ENCODE measurements around the gene PIGB.
"Not testable (repeated sequence)": the region's sequence is repeated elsewhere in the genome, so short reads cannot be mapped to it uniquely, and the experiment has no call there.

Gene PIGB

GRCh38 chr15:55290528-55291057 lies 28.4 kb upstream of the PIGB start:
- in situ Hi-C loops (cut with MboI; ENCODE audit: low sequenced_read_pairs) = no loop called here

- in situ Hi-C loops (cut with MboI; ENCODE audit: low sequenced_read_pairs) = no loop called here
Measured at GRCh38 chr15:55297315-55297714, 21.7 kb upstream of the PIGB start.

GRCh38 chr15:55302801-55303200 lies 16.2 kb upstream of the PIGB start:
- in situ Hi-C loops (cut with MboI; ENCODE audit: low sequenced_read_pairs) = not testable (repeated sequence)

DNA sequence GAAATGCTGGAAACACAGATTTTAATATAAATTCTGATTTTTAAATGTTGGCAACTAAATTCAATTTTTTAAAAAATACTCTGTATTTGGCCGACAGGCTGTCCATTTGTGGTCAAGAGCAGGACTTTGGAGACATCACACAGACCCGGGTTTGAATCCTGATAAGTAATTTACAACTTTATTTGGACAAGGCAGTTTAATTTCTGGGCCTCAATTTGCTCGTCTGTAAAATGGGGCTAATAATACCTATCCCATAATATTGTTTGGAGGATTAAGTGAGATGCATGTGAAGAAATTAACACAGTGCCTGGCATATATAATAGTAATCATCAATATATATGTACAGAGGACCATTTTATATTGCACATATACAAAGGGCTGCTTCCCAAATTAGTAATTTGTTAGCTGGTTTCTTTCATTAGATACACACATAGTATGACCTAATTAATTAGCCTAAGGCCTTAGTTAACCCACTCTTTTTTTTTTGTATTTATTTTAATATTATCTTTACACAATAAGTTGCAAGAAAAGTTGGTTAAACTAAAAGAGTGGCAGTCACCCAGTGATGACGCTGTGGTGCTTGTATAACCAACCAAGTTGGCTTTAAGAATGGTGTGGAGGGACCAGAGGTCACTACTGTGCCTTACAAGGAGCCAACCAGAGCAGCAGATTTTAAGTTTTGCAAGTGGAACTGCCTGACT lies 665 bp downstream of the PIGB start:
- in situ Hi-C loops (cut with MboI; ENCODE audit: low sequenced_read_pairs) = no loop called here

GRCh38 chr15:55320238-55320550 lies 1.2 kb downstream of the PIGB start:
- in situ Hi-C loops (cut with MboI; ENCODE audit: low sequenced_read_pairs) = no loop called here

DNA sequence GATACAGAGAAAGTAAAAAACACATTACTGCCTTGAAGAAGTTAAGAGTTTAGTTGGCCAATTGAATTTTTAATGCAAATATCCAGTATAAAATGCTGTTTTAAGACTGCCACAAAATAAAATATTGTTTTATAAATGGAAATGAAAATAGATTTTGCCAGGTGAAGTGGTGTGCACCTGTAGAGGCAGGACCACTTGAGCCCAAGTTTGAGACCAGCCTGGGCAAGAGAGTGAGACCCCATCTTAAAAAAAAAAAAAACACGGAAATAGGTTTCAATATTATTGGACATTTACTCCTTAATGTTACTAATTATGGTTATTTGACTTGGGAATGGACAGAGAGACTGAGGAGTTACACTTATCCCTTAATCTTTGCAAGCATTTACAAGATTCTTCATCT lies 1.9 kb downstream of the PIGB start:
- in situ Hi-C loops (cut with MboI; ENCODE audit: low sequenced_read_pairs) = no loop called here

GRCh38 chr15:55322467-55322866 lies 3.4 kb downstream of the PIGB start:
- in situ Hi-C loops (cut with MboI; ENCODE audit: low sequenced_read_pairs) = no loop called here

GRCh38 chr15:55327387-55327786 lies 8.4 kb downstream of the PIGB start:
- in situ Hi-C loops (cut with MboI; ENCODE audit: low sequenced_read_pairs) = no loop called here

GRCh38 chr15:55334371-55334770 lies 15.3 kb downstream of the PIGB start:
- in situ Hi-C loops (cut with MboI; ENCODE audit: low sequenced_read_pairs) = no loop called here

DNA sequence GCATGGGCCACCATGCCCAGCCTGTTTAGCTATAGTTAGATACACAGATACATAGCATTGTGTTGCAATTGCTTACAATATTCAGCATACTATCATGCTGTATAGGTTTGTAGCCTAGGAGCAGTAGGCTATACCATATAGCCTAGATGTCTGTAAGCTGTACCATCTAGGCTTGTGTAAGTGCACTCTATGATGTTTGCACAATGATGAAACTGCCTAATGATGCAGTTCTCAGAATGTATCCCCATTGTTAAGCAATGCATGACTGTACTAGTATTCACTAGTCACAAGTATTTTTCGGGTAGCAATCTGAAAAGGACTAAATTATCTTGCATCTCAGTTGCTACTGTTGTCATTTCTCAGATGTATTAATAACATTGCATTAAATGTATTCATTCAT lies 16.0 kb downstream of the PIGB start:
- in situ Hi-C loops (cut with MboI; ENCODE audit: low sequenced_read_pairs) = no loop called here

DNA sequence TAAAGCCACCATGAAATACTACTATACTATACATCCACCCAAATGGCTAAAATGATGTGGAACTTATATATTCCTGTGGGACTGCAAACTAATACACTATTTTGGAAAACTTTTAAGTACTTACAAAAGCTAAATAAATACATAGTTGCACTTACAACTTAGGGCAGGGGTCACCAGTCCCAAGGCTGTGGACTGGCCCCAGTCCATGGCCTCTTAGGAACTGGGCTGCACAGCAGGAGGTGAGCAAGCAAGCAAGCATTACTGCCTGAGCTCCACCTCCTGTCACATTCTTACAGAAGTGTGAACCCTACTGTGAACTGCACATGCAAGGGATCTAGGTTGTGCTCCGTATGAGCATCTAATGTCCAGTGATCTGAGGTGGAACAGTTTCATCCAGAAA lies 18.1 kb downstream of the PIGB start:
- in situ Hi-C loops (cut with MboI; ENCODE audit: low sequenced_read_pairs) = no loop called here

GRCh38 chr15:55343168-55343567 lies 24.1 kb downstream of the PIGB start:
- in situ Hi-C loops (cut with MboI; ENCODE audit: low sequenced_read_pairs) = no loop called here

DNA sequence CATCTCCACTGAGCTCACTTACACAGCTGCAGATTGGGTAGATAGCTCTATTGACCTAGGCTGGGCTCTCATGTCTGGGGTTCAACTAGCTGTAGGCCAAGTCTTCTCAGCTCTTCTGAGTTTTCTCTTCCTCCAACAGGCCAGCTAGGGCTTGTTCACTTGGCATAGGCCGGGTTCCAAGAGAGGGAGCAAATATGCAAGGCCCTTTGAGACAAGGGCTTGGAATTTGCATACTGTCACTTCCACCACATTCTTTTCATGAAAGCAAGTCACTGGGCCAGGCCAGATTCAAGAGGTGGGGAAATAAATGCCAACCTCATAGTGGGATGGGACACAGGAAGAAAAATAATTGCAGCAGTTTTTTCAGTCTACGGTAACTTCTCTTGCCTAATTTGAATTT lies 25.2 kb downstream of the PIGB start:
- in situ Hi-C loops (cut with MboI; ENCODE audit: low sequenced_read_pairs) = no loop called here

GRCh38 chr15:55348281-55348778 lies 29.3 kb downstream of the PIGB start:
- in situ Hi-C loops (cut with MboI; ENCODE audit: low sequenced_read_pairs) = no loop called here

GRCh38 chr15:55349282-55349681 lies 30.3 kb downstream of the PIGB start:
- in situ Hi-C loops (cut with MboI; ENCODE audit: low sequenced_read_pairs) = no loop called here

DNA sequence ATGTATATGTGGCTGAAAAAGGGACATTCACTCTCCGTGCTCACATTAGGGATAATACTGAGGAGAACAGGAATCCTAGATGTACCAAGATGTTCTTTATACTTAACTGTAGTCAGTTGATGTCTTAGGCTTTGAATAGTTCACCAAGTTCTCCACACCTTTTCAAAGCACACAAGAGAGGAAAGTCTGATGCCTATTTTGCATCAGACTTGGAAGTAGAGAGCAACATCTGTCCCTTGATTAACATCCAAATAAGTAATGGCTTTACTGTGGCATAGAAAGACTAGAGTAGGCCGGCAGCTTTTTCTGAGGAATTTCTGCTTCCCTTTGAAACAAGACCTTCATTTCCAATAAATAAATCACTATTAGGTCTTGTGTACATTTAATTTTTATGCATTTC lies 34.0 kb downstream of the PIGB start:
- in situ Hi-C loops (cut with MboI; ENCODE audit: low sequenced_read_pairs) = no loop called here

- in situ Hi-C loops (cut with MboI; ENCODE audit: low sequenced_read_pairs) = no loop called here
Measured at GRCh38 chr15:55356985-55357585, 38.1 kb downstream of the PIGB start.

- in situ Hi-C loops (cut with MboI; ENCODE audit: low sequenced_read_pairs) = no loop called here
Measured at GRCh38 chr15:55357774-55358173, 38.8 kb downstream of the PIGB start.

- in situ Hi-C loops (cut with MboI; ENCODE audit: low sequenced_read_pairs) = no loop called here
Measured at GRCh38 chr15:55358471-55358870, 39.4 kb downstream of the PIGB start.

DNA sequence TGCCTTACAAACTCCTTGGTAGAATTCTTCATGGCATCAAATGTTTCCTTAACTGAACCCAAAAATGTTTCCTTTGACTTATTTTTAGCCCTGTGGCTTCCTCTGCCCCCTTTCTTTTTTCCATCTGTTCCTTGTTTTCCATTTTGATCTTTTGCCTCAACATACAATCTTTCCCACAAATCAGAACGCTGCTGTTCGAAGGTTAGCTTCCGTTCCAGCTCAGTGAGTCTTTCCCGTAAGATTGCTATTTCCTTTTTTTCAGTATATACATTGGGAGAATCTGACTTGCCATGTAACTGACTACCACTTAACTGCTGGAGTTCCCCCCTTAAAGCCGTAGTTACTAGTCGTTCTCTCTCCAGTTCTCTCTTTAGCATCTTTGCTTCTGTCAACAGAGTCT lies 41.2 kb downstream of the PIGB start:
- in situ Hi-C loops (cut with MboI; ENCODE audit: low sequenced_read_pairs) = no loop called here

GRCh38 chr15:55361048-55361447 lies 42.0 kb downstream of the PIGB start:
- in situ Hi-C loops (cut with MboI; ENCODE audit: low sequenced_read_pairs) = no loop called here

GRCh38 chr15:55362641-55363040 lies 43.6 kb downstream of the PIGB start:
- in situ Hi-C loops (cut with MboI; ENCODE audit: low sequenced_read_pairs) = no loop called here

DNA sequence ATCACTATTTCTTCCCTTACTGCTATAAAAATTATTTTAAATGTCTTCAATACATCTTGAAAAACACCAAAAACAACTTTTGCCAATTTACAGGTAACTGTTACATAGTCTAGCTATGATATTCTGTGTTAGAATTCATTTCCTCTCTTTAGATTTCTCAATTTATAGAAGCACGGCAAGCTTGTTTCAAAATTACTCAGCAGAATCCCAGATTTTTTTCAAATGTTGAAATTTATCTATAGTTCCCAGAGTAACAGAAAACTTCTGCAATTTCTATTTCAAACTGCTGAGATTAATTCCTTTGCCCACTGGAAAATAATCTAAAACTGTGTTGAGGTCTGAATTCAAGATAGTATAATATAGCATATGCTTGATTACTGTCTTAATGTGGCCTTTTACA lies 48.0 kb downstream of the PIGB start:
- in situ Hi-C loops (cut with MboI; ENCODE audit: low sequenced_read_pairs) = no loop called here

All from HL-60/S4 treated with phorbol 12-myristate 13-acetate at 8.2 ng/mL for 4 days and 3 days (cell line).